HG03521 (cell line): Measurements from ENCODE around the gene TSPAN18.

Experiments
- ATAC-seq: cut with Tn5 transposase; IDR thresholded peaks from one replicate; pipeline ENCODE4 v1.9.1; 2021; ENCODE audit warnings: mild to moderate bottlenecking, moderate library complexity; ENCODE audit not compliant: unreplicated experiment

The TSPAN18 gene

GRCh38 chr11:44971185-44971584 is 244.4 kb downstream of the TSPAN18 start:
- ATAC-seq = no peak

DNA sequence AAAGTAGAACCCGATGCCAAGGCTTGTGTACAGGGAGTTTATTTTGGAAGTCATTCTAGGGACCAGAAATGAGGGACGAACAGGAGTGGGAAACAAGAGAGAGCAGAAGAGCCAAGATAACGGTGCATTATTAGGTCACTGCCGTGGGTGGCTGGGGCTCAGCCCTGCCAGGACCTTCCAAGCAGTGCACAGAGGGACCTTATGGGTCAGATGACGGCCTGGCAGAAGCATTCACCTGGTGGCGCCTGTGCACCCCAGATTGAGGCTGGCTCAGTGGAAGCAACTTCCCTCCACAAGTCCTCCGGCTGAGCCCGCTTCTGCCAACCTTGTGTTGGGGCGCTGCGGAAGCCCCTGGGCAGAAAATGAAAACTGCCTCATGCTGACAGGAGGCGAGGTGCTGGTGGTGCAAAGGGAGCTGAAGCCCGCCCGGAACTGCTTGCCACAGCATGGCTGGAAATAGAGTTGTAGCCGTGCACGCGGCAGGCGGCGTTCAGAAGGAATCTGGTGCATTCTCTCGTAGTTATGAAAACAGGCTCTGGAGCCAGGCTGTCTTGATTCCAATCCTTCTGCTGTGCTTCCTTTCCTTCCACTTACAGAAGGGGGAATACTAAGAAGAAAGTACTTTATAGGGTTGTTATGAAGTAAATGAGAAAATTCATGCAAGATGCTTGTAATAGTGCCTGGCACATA is 246.1 kb downstream of the TSPAN18 start:
- no peak for ATAC-seq

GRCh38 chr11:44973632-44974401 is 247.1 kb downstream of the TSPAN18 start:
- no peak for ATAC-seq

DNA sequence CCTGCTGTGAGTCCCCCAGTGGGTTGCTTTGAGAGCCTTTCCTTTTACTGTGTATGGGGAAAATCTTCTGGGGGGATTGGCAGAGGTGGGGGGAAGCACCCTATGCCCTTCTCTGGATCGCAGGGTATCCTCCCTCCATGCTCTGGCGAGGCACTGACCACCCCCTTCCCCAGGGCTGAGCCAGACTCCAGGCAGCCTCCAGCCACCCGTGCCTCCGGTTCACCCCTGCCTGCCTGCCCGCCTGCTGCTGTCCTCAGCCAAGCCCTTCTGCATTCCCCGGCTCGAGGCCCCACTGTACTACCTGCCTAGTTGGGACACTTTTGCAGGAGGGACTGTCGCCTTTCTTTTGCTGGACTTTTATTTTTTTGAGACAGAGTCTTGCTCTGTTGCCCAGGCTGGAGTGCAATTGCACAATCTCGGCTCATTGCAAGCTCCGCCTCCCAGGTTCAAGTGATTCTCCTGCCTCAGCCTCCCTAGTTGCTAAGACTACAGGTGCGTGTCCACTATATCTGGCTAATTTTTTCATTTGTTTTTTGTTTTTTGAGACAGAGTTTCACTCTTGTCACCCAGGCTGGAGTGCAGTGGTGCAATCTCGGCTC is 247.7 kb downstream of the TSPAN18 start:
- ATAC-seq = no peak

DNA sequence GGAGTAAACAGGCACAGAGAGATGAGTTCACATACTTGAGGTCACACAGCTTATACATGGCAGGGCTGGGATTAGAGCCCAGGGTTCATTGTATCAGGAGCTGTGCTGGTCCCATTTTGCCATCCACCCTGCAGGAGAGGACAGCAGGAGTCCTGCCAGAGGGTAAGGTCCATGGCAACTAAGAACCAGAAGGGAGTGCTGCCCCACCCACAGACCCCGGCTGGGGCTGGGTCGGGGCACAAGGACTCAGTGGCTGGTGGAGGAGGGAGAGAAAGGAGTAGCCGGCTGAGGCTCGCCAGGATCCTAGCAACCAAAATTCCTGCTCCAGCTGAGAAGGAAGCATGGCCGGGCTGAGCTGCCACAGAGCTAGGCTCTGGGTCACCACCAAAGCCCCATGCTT is 249.8 kb downstream of the TSPAN18 start:
- no peak for ATAC-seq

DNA sequence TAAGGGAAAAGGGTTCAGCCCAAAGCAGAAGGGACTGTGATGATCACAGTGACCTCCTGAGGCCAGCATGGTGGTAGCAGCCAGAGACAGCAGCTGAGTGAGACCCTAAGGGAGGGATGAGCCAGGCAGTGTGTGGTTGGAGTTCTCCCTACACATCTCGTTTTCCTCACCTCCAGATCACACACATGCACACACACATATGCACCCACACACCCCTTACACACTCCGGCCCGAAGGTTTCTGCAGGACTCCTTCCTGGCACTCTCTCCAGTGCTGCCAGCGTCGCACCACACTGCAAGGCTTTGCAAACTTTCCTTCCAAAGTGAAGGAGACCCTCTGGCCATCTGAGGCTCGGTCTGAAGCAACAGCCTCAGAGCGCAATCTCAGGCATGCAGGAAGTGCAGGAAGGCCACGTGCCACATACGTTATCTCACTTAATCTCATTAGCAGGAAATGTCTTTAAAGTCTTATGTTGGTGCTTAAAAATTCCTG is 250.8 kb downstream of the TSPAN18 start:
- ATAC-seq = no peak

GRCh38 chr11:44978274-44978960 is 251.7 kb downstream of the TSPAN18 start:
- ATAC-seq = no peak

- no peak for ATAC-seq
Observed at GRCh38 chr11:44978961-44979331, 252.2 kb downstream of the TSPAN18 start.

GRCh38 chr11:44979543-44980399 is 253.0 kb downstream of the TSPAN18 start:
- ATAC-seq = no peak

DNA sequence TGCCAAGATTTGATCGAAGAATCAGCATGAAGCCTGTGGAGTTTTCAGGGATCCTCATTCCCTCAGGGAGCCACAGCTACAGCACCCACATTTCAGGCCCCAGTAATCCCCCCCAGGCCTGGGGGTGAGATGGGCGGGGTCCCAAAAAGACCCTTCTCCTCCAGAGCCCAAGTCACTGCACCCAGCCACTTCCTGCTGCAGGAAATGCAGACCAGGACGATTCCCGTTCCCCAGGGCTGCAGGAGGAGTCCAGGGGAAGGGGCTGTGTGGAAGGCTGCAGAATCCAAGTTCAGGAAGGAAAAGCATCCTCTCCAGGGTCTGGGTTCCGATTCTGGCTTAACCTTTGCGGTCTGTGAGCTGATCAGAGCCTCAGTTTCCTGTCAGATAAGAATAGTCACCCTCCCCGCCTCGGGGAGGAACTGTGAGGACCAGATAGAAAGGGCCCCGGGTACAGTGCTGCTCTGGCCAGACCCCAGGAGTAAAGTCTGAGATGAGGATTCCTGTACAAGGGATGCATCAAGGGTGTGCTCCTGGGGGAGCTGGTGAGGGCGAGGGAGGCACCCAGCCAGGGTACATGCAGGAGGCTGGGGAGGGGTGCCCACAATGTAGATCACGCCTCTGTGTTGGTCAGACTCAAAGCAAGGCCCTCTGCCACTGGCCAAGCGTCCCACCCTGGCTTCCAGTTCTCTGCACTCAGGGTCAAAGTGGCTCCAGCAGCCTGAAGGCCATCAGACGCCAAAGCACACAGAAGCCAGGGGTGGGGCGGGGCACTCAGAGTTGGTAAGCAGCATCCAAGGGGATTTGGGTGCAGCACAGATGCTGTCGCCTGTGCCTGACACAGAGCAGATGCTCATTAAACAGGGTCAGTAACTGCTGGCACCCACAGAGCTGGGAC is 254.0 kb downstream of the TSPAN18 start:
- no peak for ATAC-seq
